Measurements from ENCODE around the gene LALBA.
"Not testable (repeated sequence)": the region's sequence is repeated elsewhere in the genome, so short reads cannot be mapped to it uniquely, and the experiment has no call there.

LALBA gene

GRCh38 chr12:48569946-48570345, at the start of gene LALBA:
LALBA (minus strand) TSS chr12:48570046; CDS start chr12:48570020, 26 bp downstream.
- DNase-seq, result no peak

- DNase-seq, result peak in 1 of 2 experiments; percentile 6
Measured at GRCh38 chr12:48618541-48618940, 48.7 kb upstream of the LALBA start.

GRCh38 chr12:48615681-48616080, 45.8 kb upstream of the LALBA start:
- DNase-seq, result no peak

- DNase-seq, result no peak
Measured at GRCh38 chr12:48613321-48613720, 43.5 kb upstream of the LALBA start.

- no peak for DNase-seq
Measured at GRCh38 chr12:48602192-48602989, 32.5 kb upstream of the LALBA start.

GRCh38 chr12:48601013-48601756, 31.3 kb upstream of the LALBA start:
- DNase-seq, result no peak

- DNase-seq, result no peak
Measured at GRCh38 chr12:48600552-48600951, 30.7 kb upstream of the LALBA start.

- no peak for DNase-seq
Measured at GRCh38 chr12:48592591-48593086, 22.8 kb upstream of the LALBA start.

- no peak for DNase-seq
Measured at GRCh38 chr12:48586361-48586760, 16.5 kb upstream of the LALBA start.

- DNase-seq, result no peak
Measured at GRCh38 chr12:48583728-48584127, 13.9 kb upstream of the LALBA start.

- no peak for DNase-seq
Measured at GRCh38 chr12:48580831-48581230, 11.0 kb upstream of the LALBA start.

GRCh38 chr12:48572326-48572725, 2.5 kb upstream of the LALBA start:
- DNase-seq, result no peak

- no peak for DNase-seq
Measured at GRCh38 chr12:48567731-48568130, 2.1 kb downstream of the LALBA start.

- DNase-seq, result no peak
Measured at GRCh38 chr12:48557919-48558318, 11.9 kb downstream of the LALBA start.

- no peak for DNase-seq
Measured at GRCh38 chr12:48556631-48557030, 13.2 kb downstream of the LALBA start.

- not testable (repeated sequence) for DNase-seq
Measured at GRCh38 chr12:48553666-48554343, 16.0 kb downstream of the LALBA start.

GRCh38 chr12:48551636-48552035, 18.2 kb downstream of the LALBA start:
- DNase-seq, result not testable (repeated sequence)

- not testable (repeated sequence) for DNase-seq
Measured at GRCh38 chr12:48547012-48547411, 22.8 kb downstream of the LALBA start.

- DNase-seq, result no peak
Measured at GRCh38 chr12:48545833-48546469, 23.9 kb downstream of the LALBA start.

GRCh38 chr12:48542300-48542928, 27.4 kb downstream of the LALBA start:
- DNase-seq, result no peak

- DNase-seq, result no peak
Measured at GRCh38 chr12:48536602-48537001, 33.2 kb downstream of the LALBA start.

GRCh38 chr12:48532601-48533000, 37.2 kb downstream of the LALBA start:
- no peak for DNase-seq

All from cerebellar nuclear complex (tissue), 1 donor.